SK-N-MC (cell line): ENCODE results near the gene OR8U1.

Source experiments
- EZH2 ChIP-seq: fragments of 200-600 bp; sonication (generic); IDR thresholded peaks from one replicate; pipeline ENCODE4 v1.6.1; 2017; ENCODE audit warnings: antibody characterized with exemption
- FOXP2 ChIP-seq: optimal IDR thresholded peaks from 2 replicates; pipeline ENCODE3; 2011; ENCODE audit warnings: mild to moderate bottlenecking, moderate library complexity; ENCODE audit not compliant: insufficient read depth; ENCODE audit errors: extremely low read length, control extremely low read depth
- POLR2AphosphoS5 ChIP-seq: IDR thresholded peaks from 2 replicates; pipeline ENCODE4 v1.6.1; 2012; ENCODE audit warnings: mild to moderate bottlenecking, low read depth, low read length, borderline replicate concordance

DNA sequence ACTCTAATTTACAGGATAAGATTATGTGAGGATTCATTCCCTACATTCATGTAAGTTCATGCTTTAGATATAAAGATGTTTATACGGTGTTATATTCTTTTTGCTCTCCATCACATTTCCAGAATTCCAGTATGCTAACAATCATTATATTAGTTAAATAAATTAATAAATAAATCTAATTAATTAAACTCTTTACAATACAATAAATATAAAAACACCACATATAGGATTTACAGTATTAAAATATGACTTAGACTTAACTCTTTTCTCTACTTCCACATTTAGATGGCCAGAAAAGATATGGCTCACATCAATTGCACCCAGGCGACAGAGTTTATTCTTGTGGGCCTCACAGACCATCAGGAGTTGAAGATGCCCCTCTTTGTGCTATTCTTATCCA lies at the start of gene OR8U1:
- TF ChIP-seq POLR2AphosphoS5 (no peak), EZH2 (no peak), FOXP2 (no peak)
